ENCODE measurements around the gene MYRF. TPM values are rescaled to one million over a fixed set of nuclear protein-coding genes. Genes with fewer than 3 reads are reported as not detected.

The MYRF gene
- total and polyA plus RNA-seq, 9 of the 15 experiments (the other 6 are each of a cell fraction or from before 2014, with no cell fraction given), result 2.3 to 25.8 (median 7.1) TPM

DNA sequence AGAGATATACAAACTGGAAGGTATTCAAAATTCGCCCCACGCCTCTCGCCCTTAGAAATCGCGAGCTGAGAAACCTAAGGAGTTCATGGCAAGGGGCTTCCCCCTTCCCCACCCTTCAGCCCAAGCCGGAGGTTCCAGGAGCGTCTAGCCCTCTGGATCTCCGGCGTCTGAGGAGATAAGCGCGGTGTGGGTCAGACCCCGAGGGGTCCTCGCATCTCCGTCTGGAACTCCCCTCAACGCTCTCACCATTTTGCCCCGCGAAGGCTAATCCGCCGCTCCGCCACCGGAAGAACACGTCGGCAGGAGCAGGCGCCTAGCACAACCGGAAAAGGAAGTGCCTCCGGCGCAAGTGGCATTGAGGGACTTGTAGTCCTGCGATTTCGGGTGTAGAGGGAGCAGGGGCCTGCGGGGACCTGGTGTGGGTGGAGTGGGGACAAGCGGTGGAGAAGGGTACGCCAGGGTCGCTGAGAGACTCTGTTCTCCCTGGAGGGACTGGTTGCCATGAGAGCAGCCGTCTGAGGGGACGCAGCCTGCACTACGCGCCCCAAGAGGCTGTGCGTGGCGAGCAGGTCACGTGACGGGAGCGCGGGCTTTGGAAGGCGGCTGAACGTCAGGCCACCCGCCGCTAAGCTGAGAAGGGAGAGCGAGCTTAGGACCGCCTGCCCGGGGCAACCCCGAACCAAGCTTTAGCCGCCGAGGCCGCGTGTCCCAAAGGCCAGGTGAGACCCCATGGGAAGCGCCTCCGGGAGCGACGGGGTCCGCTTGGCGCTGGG lies 40.1 kb downstream of the MYRF start, which contains the start of the genes FEN1 and TMEM258 (continued):
- TF ChIP-seq, protein P1, sequence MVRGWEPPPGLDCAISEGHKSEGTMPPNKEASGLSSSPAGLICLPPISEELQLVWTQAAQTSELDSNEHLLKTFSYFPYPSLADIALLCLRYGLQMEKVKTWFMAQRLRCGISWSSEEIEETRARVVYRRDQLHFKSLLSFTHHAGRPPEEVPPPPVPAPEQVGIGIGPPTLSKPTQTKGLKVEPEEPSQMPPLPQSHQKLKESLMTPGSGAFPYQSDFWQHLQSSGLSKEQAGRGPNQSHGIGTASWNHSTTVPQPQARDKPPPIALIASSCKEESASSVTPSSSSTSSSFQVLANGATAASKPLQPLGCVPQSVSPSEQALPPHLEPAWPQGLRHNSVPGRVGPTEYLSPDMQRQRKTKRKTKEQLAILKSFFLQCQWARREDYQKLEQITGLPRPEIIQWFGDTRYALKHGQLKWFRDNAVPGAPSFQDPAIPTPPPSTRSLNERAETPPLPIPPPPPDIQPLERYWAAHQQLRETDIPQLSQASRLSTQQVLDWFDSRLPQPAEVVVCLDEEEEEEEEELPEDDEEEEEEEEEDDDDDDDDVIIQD (CRISPR knock-in tag; IDR thresholded peaks at IDR 0.05), result no peak
- TF ChIP-seq POLR2B (IDR thresholded peaks at IDR 0.05; ENCODE audit: low read depth, partially characterized antibody) (peak; percentile 84), DIDO1 (tag; IDR thresholded peaks at IDR 0.05; ENCODE audit: low read depth) (peak; percentile 92), ZNF764 (CRISPR knock-in tag; IDR thresholded peaks at IDR 0.05; ENCODE audit: low read depth) (0 out of 2 replicates have a peak, but pooled peaks have one; percentile 11), RHOXF2B (CRISPR knock-in tag; conservative IDR thresholded peaks at IDR 0.05) (0 out of 2 replicates have a peak, but pooled peaks have one; percentile 16), HDAC3 (IDR thresholded peaks at IDR 0.05; ENCODE audit: borderline replicate concordance, partially characterized antibody) (no peak), ZNF384 (IDR thresholded peaks at IDR 0.05; ENCODE audit: low read depth, low read length) (no peak)
- TF ChIP-seq, protein P2, sequence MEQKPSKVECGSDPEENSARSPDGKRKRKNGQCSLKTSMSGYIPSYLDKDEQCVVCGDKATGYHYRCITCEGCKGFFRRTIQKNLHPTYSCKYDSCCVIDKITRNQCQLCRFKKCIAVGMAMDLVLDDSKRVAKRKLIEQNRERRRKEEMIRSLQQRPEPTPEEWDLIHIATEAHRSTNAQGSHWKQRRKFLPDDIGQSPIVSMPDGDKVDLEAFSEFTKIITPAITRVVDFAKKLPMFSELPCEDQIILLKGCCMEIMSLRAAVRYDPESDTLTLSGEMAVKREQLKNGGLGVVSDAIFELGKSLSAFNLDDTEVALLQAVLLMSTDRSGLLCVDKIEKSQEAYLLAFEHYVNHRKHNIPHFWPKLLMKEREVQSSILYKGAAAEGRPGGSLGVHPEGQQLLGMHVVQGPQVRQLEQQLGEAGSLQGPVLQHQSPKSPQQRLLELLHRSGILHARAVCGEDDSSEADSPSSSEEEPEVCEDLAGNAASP (IDR thresholded peaks at IDR 0.05), result no peak
- TF ChIP-seq, protein P3, sequence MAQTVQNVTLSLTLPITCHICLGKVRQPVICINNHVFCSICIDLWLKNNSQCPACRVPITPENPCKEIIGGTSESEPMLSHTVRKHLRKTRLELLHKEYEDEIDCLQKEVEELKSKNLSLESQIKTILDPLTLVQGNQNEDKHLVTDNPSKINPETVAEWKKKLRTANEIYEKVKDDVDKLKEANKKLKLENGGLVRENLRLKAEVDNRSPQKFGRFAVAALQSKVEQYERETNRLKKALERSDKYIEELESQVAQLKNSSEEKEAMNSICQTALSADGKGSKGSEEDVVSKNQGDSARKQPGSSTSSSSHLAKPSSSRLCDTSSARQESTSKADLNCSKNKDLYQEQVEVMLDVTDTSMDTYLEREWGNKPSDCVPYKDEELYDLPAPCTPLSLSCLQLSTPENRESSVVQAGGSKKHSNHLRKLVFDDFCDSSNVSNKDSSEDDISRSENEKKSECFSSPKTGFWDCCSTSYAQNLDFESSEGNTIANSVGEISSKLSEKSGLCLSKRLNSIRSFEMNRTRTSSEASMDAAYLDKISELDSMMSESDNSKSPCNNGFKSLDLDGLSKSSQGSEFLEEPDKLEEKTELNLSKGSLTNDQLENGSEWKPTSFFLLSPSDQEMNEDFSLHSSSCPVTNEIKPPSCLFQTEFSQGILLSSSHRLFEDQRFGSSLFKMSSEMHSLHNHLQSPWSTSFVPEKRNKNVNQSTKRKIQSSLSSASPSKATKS (CRISPR knock-in tag; IDR thresholded peaks at IDR 0.05), result no peak
- TF ChIP-seq, protein P4, sequence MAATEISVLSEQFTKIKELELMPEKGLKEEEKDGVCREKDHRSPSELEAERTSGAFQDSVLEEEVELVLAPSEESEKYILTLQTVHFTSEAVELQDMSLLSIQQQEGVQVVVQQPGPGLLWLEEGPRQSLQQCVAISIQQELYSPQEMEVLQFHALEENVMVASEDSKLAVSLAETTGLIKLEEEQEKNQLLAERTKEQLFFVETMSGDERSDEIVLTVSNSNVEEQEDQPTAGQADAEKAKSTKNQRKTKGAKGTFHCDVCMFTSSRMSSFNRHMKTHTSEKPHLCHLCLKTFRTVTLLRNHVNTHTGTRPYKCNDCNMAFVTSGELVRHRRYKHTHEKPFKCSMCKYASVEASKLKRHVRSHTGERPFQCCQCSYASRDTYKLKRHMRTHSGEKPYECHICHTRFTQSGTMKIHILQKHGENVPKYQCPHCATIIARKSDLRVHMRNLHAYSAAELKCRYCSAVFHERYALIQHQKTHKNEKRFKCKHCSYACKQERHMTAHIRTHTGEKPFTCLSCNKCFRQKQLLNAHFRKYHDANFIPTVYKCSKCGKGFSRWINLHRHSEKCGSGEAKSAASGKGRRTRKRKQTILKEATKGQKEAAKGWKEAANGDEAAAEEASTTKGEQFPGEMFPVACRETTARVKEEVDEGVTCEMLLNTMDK (IDR thresholded peaks at IDR 0.05; ENCODE audit: borderline replicate concordance, insufficient read depth, low read depth, low read length, poor library complexity, severe bottlenecking), result peak; percentile 14

Measured in K562 (cell line).